Lower lobe of right lung (tissue), 2 donors: ENCODE data around the gene FRMPD4. TPM values are rescaled to one million over a fixed set of nuclear protein-coding genes. Genes with fewer than 3 reads are reported as not detected.

Source experiments
- ATAC-seq, 2 donors: fragments of 200-7000 bp; cut with Tn5 transposase; one replicate each; pipeline ENCODE4 v1.9.1; 2020 to 2022; ENCODE audit warnings: mild to moderate bottlenecking in 2 of 2, moderate library complexity in 2 of 2
- DNase-seq: peaks from one replicate; pipeline ENCODE4 v3.0.0-alpha.2; 2020
- H3K27ac ChIP-seq: fragments of 200-600 bp; one replicate; pipeline ENCODE4 v1.8.0; 2022
- H3K27me3 ChIP-seq: fragments of 200-600 bp; one replicate; pipeline ENCODE4 v1.8.0; 2022; ENCODE audit warnings: low read depth
- H3K36me3 ChIP-seq: fragments of 200-600 bp; one replicate; pipeline ENCODE4 v1.8.0; 2022; ENCODE audit warnings: mild to moderate bottlenecking
- H3K4me1 ChIP-seq: fragments of 200-600 bp; one replicate; pipeline ENCODE4 v1.8.0; 2022
- H3K4me3 ChIP-seq: fragments of 200-600 bp; one replicate; pipeline ENCODE4 v1.8.0; 2022; ENCODE audit warnings: mild to moderate bottlenecking
- H3K9me3 ChIP-seq: fragments of 200-600 bp; one replicate; pipeline ENCODE4 v1.8.0; 2022
- intact Hi-C: fragments of 100-400 bp; cut with DNase I; formaldehyde crosslinking; loops from one replicate; pipeline ENCODE4 v1.11.0; 2022
- total RNA-seq: library from RNA; stranded (reverse); fragmentation: NEBNext Ultra II Directional; extraction: Animal tissue kit (Norgen Biotek cat#: 25700); gene quantifications from one replicate; pipeline ENCODE4 v1.2.1, GENCODE V29; 2021
- TF ChIP-seq, protein P1 (sequence below): fragments of 200-600 bp; IDR thresholded peaks from one replicate; pipeline ENCODE4 v1.8.0; 2022; ENCODE audit warnings: antibody characterized with exemption, mild to moderate bottlenecking
- donor health status: DM: no; HTN: yes; CAD: no; lungs with severe emphysema.

Gene FRMPD4
- total RNA-seq, 1 donor from 2014 or later = 0.15 TPM

DNA sequence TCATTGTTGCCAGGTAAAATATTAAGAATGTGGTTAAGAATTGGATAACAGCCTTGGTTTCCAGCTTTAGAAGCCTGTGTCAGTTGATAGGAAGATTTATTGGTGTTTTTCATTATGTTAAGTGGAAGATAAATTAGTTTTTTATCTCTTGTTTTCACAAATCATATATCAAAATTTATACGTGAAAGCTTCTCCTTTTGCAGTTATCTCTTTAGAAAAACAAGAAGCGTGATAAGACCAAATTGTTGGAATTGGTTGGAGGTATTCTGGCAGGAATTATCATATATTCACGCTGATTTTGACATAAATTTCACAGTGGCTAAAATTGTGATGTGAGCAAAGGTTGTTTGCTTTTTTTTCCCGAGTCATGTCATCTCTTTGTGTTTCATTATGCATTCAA is 90.6 kb downstream of the FRMPD4 start:
- Histone ChIP-seq H3K4me1 (no peaks in the 10 kb centered on the region), H3K4me3 (no peak overlapping the region), H3K27ac (no peak overlapping the region), H3K27me3 (no peaks in the 10 kb centered on the region), H3K36me3 (no peaks in the 10 kb centered on the region), H3K9me3 (no peaks in the 10 kb centered on the region)
- TF ChIP-seq, protein P1, sequence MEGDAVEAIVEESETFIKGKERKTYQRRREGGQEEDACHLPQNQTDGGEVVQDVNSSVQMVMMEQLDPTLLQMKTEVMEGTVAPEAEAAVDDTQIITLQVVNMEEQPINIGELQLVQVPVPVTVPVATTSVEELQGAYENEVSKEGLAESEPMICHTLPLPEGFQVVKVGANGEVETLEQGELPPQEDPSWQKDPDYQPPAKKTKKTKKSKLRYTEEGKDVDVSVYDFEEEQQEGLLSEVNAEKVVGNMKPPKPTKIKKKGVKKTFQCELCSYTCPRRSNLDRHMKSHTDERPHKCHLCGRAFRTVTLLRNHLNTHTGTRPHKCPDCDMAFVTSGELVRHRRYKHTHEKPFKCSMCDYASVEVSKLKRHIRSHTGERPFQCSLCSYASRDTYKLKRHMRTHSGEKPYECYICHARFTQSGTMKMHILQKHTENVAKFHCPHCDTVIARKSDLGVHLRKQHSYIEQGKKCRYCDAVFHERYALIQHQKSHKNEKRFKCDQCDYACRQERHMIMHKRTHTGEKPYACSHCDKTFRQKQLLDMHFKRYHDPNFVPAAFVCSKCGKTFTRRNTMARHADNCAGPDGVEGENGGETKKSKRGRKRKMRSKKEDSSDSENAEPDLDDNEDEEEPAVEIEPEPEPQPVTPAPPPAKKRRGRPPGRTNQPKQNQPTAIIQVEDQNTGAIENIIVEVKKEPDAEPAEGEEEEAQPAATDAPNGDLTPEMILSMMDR = no peak
- DNase-seq = no peak
- intact Hi-C loops = no loop called here
- no peak for ATAC-seq

DNA sequence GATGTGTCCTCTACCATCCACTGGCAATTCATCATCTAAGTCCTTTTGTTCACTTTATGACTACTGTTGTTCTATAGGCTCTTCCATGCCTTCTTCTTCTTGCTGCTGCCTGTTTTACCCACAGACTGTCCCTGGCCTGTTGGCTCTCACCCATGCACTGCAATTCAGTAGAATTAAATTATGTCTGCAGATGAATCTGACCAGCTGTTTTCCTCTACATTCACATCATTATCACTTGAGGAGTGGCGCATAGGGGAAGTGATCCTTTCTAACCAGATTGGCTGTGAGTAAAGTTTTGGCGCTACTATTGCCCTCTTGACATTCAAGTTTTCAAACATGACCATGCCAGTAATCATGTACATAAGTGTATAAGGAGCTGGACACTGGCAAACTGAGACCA is 91.7 kb downstream of the FRMPD4 start:
- TF ChIP-seq, protein P1 = no peak
- no peak overlapping the region for H3K27ac ChIP-seq
- no peak overlapping the region for H3K4me3 ChIP-seq
- no peaks in the 10 kb centered on the region for H3K4me1 ChIP-seq
- no peaks in the 10 kb centered on the region for H3K9me3 ChIP-seq
- DNase-seq (no peak), ATAC-seq (no peak)
- H3K27me3 ChIP-seq = no peaks in the 10 kb centered on the region
- intact Hi-C loops = no loop called here
- no peaks in the 10 kb centered on the region for H3K36me3 ChIP-seq

DNA sequence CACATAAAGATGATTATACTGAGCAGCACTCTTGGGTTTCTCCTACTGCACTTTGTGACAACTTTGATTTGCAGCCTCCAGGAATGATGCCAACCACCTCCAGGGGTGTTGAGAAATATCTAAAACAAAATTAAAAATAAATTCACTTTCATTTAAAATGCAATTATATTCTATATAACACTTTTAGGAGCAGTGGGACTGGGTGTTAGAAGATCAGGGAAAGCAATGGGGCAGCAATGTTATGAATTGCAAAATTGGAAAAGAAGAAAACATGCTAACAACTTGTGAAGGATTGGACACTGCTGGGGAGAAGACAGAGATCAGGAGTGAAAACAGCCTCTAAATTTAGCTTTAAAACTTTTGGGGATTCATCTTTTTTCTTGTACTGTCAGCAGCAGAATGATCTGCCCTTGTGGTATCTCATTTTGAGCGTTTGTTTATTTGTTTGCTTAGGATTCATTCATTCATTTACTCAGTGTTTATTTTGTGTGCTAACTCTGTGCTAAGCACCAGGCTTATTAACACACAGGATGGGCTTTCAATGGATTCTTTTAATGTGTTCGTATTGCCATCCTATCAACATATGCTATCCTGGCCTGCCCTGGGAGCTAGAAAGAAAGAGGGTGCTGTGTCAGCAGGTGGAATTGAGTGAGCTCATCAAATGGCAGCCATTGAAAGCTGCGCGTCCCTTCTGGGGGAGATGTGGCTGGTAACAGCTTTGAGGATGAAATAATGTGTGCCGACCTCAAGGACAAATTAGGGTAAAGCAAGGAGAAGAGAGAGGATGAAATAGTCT is 96.5 kb downstream of the FRMPD4 start:
- Histone ChIP-seq H3K9me3 (no peaks in the 10 kb centered on the region), H3K4me3 (no peak overlapping the region), H3K27me3 (no peaks in the 10 kb centered on the region), H3K36me3 (no peaks in the 10 kb centered on the region), H3K4me1 (no peaks in the 10 kb centered on the region), H3K27ac (no peak overlapping the region)
- intact Hi-C loops = no loop called here
- ATAC-seq (no peak), DNase-seq (no peak)
- TF ChIP-seq, protein P1 = no peak

DNA sequence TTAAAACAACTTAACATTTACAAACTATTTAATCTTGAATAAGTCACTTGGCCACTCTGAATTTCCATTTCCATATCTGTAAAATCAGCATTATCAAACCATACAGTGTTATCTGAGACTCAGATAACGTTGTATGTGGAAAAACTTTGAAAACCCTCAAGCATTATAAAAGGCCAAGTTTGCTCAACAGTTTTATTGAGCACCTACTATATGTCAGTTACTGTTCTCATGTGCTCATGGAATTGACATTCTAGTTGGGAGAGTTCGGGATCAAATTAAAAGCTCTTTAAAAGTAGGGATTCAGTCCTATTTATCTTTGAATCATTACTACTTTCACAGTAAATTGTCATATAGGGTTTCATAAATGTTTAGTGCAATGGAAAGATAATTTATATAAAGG is 97.9 kb downstream of the FRMPD4 start:
- Histone ChIP-seq H3K4me1 (no peaks in the 10 kb centered on the region), H3K27ac (no peak overlapping the region), H3K27me3 (no peaks in the 10 kb centered on the region), H3K36me3 (no peaks in the 10 kb centered on the region), H3K9me3 (no peaks in the 10 kb centered on the region), H3K4me3 (no peak overlapping the region)
- DNase-seq = no peak
- TF ChIP-seq, protein P1 = no peak
- intact Hi-C loops = no loop called here
- ATAC-seq = no peak

DNA sequence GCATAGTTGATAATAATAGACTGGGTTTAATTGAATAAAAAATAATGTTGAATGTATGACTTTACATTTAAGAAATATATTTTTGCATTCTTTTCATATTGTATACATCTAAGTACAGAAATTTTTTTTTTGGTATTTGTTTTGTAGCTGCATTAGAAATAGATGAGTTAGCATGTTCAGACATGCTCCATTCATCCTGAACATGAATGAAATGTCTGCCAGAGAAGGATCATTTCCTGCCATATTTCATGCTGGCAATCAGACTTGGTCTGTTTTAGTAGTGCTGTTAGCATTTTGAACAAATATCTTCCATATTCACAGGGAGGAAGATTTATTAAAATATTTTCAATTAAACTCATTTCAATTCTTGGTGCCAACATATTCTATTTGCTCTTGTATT is 98.9 kb downstream of the FRMPD4 start:
- no peak overlapping the region for H3K27ac ChIP-seq
- H3K36me3 ChIP-seq = no peaks in the 10 kb centered on the region
- intact Hi-C loops = no loop called here
- H3K4me1 ChIP-seq = no peaks in the 10 kb centered on the region
- no peak overlapping the region for H3K4me3 ChIP-seq
- H3K9me3 ChIP-seq = no peaks in the 10 kb centered on the region
- TF ChIP-seq, protein P1 = no peak
- DNase-seq (no peak), ATAC-seq (no peak)
- H3K27me3 ChIP-seq = no peaks in the 10 kb centered on the region
